ENCODE measurements around the gene TXNL4A.

DNA sequence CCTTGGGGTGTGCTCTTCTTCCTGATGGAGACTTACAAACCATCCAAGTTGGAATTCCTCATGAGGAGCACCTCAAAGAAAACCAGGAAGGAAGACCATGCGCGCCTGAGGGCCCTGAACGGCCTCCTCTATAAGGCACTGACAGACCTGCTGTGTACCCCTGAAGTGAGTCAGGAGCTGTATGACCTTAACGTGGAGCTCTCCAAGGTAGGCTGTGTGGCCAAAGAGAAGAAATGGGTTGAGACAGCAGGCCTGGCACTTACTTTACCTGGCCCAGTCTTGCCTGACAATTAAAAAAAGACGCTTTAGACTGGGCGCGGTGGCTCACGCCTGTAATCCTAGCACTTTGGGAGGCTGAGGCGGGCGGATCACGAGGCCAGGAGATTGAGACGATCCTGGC is 48.9 kb upstream of the TXNL4A start:
- TF ChIP-seq CTCF (IDR thresholded peaks at IDR 0.05), result no peak
- no peak for TF ChIP-seq POLR2A (IDR thresholded peaks at IDR 0.05)

All from right lobe of liver (tissue), 4 donors.